H1 (cell line): ENCODE results near the gene VSX2. TPM values are rescaled to one million over a fixed set of nuclear protein-coding genes. Genes with fewer than 3 reads are reported as not detected.

Experiments used
- CTCF ChIA-PET: fragments of 300-600 bp; sonication (Branson Sonifier 250); formaldehyde crosslinking; loops from one replicate; lab custom pipeline; 2021; ENCODE audit not compliant: partially characterized antibody; lab: Charles Lee
- POLR2A ChIA-PET: fragments of 300-600 bp; sonication (Branson Sonifier 250); formaldehyde crosslinking; loops from one replicate; lab custom pipeline; 2021; ENCODE audit warnings: inconsistent platforms; ENCODE audit not compliant: partially characterized antibody; lab: Charles Lee
- DNase-seq, 2 experiments: peaks; one replicate each; pipeline versions ENCODE4 v3.0.0 to v3.0.0-alpha.2; 2010 to 2022; ENCODE audit warnings: low spot score in 2 of 2, low read depth in 1 of 2, mixed read lengths in 1 of 2
- FAIRE-seq: peaks from 2 replicates; lab custom pipeline; 2011; peaks lifted over from hg19 to GRCh38; lab: Jason Lieb, UNC
- H2AFZ ChIP-seq: 2 replicates; pipeline ENCODE4 v1.8.1; 2012; ENCODE audit warnings: low read length, inconsistent platforms
- H2AK5ac ChIP-seq: 2 replicates; pipeline ENCODE4 v1.6.1; 2013; ENCODE audit warnings: low read depth, low read length
- H2BK120ac ChIP-seq: replicated peaks from 2 replicates; pipeline ENCODE3; 2013; ENCODE audit warnings: low read depth, low read length, inconsistent platforms
- H2BK12ac ChIP-seq: 2 replicates; pipeline ENCODE4 v1.6.1; 2013; ENCODE audit warnings: low read depth, low read length
- H2BK15ac ChIP-seq: 2 replicates; pipeline ENCODE4 v1.6.1; 2013; ENCODE audit warnings: low read length
- H2BK20ac ChIP-seq: 2 replicates; pipeline ENCODE4 v1.6.1; 2013; ENCODE audit warnings: low read length
- H2BK5ac ChIP-seq: 2 replicates; pipeline ENCODE4 v1.6.1; 2013; ENCODE audit warnings: low read depth, low read length
- H3K14ac ChIP-seq: 2 replicates; pipeline ENCODE4 v1.6.1; 2013; ENCODE audit warnings: inconsistent platforms; ENCODE audit not compliant: insufficient read length
- H3K18ac ChIP-seq: 2 replicates; pipeline ENCODE4 v1.6.1; 2013; ENCODE audit warnings: low read length; ENCODE audit errors: extremely low read depth
- H3K23ac ChIP-seq: 2 replicates; pipeline ENCODE4 v1.6.1; 2013; ENCODE audit warnings: inconsistent platforms; ENCODE audit not compliant: insufficient read length
- H3K23me2 ChIP-seq: 2 replicates; pipeline ENCODE4 v1.6.1; 2013; ENCODE audit warnings: low read depth, low read length
- H3K27ac ChIP-seq: 2 replicates; pipeline ENCODE4 v1.6.1; 2011; ENCODE audit warnings: low read depth, low read length, inconsistent platforms
- H3K27me3 ChIP-seq, 4 experiments: replicated peaks in 1 of 4; 1 replicate in 1 of 4; 2 replicates in 3 of 4; pipeline versions ENCODE4 v1.6.1 to v1.8.1; 2011 to 2013; ENCODE audit warnings: low read length in 3 of 4, mild to moderate bottlenecking in 3 of 4, inconsistent platforms in 2 of 4, mixed read lengths in 2 of 4, moderate library complexity in 1 of 4; ENCODE audit not compliant: control insufficient read depth in 3 of 4, insufficient read depth in 3 of 4; ENCODE audit errors: extremely low read depth in 1 of 4
- H3K36me3 ChIP-seq, 4 experiments: 2 replicates each; pipeline versions ENCODE4 v1.6.1 to v1.8.1; 2011 to 2013; ENCODE audit warnings: mild to moderate bottlenecking in 4 of 4, low read length in 3 of 4, moderate library complexity in 2 of 4, control low read depth in 1 of 4, inconsistent platforms in 1 of 4; ENCODE audit not compliant: insufficient read depth in 4 of 4, control insufficient read depth in 2 of 4
- H3K4ac ChIP-seq: replicated peaks from 2 replicates; pipeline ENCODE3; 2013; ENCODE audit warnings: low read length, low read depth, mixed read lengths, inconsistent platforms; ENCODE audit not compliant: insufficient read length
- H3K4me1 ChIP-seq, 4 experiments: replicated peaks in 1 of 4; 1 replicate in 1 of 4; 2 replicates in 3 of 4; pipeline versions ENCODE4 v1.6.1 to v1.8.1; 2011 to 2013; ENCODE audit warnings: low read length in 3 of 4, inconsistent platforms in 2 of 4, mixed read lengths in 1 of 4; ENCODE audit not compliant: insufficient read depth in 4 of 4, control insufficient read depth in 3 of 4
- H3K4me2 ChIP-seq, 2 experiments: 2 replicates each; pipeline versions ENCODE4 v1.6.1 to v1.8.1; 2011 to 2013; ENCODE audit warnings: low read depth in 2 of 2, low read length in 2 of 2, control low read depth in 1 of 2, inconsistent platforms in 1 of 2, mild to moderate bottlenecking in 1 of 2; ENCODE audit not compliant: insufficient read depth in 1 of 2
- H3K4me3 ChIP-seq, 4 experiments: fragments of 200-600, 300-600 bp in 1 of 4; sonication (generic), shearing (Covaris generic), sonication (Bioruptor Twin) in 1 of 4; 2 replicates each; pipeline versions ENCODE4 v1.5.1 to v1.8.1; 2011 to 2016; ENCODE audit warnings: low read length in 4 of 4, low read depth in 3 of 4, control low read depth in 2 of 4, inconsistent platforms in 2 of 4, mild to moderate bottlenecking in 2 of 4, mixed read lengths in 1 of 4, moderate library complexity in 1 of 4; ENCODE audit not compliant: insufficient read depth in 2 of 4; ENCODE audit errors: extremely low read depth in 1 of 4
- H3K56ac ChIP-seq: replicated peaks from 2 replicates; pipeline ENCODE3; 2013; ENCODE audit warnings: low read depth, mild to moderate bottlenecking, mixed read lengths, low read length, inconsistent platforms; ENCODE audit not compliant: insufficient read length
- H3K79me1 ChIP-seq: 2 replicates; pipeline ENCODE4 v1.6.1; 2013; ENCODE audit warnings: low read depth, low read length, control low read depth
- H3K79me2 ChIP-seq, 2 experiments: 2 replicates each; pipeline versions ENCODE4 v1.6.1 to v1.8.1; 2012 to 2013; ENCODE audit warnings: low read length in 2 of 2, mild to moderate bottlenecking in 2 of 2, inconsistent platforms in 1 of 2; ENCODE audit not compliant: insufficient read depth in 2 of 2, control insufficient read depth in 1 of 2
- H3K9ac ChIP-seq, 4 experiments: replicated peaks in 1 of 4; 1 replicate in 1 of 4; 2 replicates in 3 of 4; pipeline versions ENCODE4 v1.6.1 to v1.8.1; 2011 to 2013; ENCODE audit warnings: low read depth in 3 of 4, low read length in 3 of 4, control low read depth in 2 of 4, mild to moderate bottlenecking in 2 of 4, moderate library complexity in 2 of 4, inconsistent platforms in 1 of 4; ENCODE audit errors: extremely low read depth in 1 of 4
- H3K9me3 ChIP-seq, 2 experiments: 2 replicates each; pipeline versions ENCODE4 v1.6.1 to v1.8.1; 2012 to 2013; ENCODE audit warnings: mild to moderate bottlenecking in 2 of 2, moderate library complexity in 2 of 2, control low read depth in 1 of 2, inconsistent platforms in 1 of 2, low read depth in 1 of 2, low read length in 1 of 2, mixed read lengths in 1 of 2; ENCODE audit not compliant: insufficient read depth in 2 of 2
- H4K20me1 ChIP-seq, 2 experiments: replicated peaks in 1 of 2; 2 replicates each; pipeline versions ENCODE3 to v1.8.1; 2011 to 2013; ENCODE audit warnings: inconsistent platforms in 2 of 2, low read length in 2 of 2, mild to moderate bottlenecking in 1 of 2; ENCODE audit not compliant: insufficient read depth in 2 of 2, control insufficient read depth in 1 of 2
- H4K5ac ChIP-seq: 2 replicates; pipeline ENCODE4 v1.6.1; 2013; ENCODE audit warnings: low read length, low read depth, mixed read lengths, inconsistent platforms; ENCODE audit not compliant: insufficient read length
- H4K8ac ChIP-seq: 2 replicates; pipeline ENCODE4 v1.8.0; 2013; ENCODE audit warnings: mild to moderate bottlenecking, moderate library complexity, low read length, inconsistent platforms; ENCODE audit not compliant: insufficient read depth; ENCODE audit errors: extremely low read depth
- H4K91ac ChIP-seq: replicated peaks from 2 replicates; pipeline ENCODE3; 2013; ENCODE audit warnings: low read length, mixed read lengths, inconsistent platforms; ENCODE audit not compliant: insufficient read length
- CBX8 ChIP-seq: fragments of 300-800, 300-1000 bp; sonication (generic); IDR thresholded peaks from 2 replicates; pipeline ENCODE4 v1.7.1; 2016; ENCODE audit warnings: low read depth, low read length, borderline replicate concordance
- CEBPB ChIP-seq: IDR thresholded peaks from 2 replicates; pipeline ENCODE4 v1.6.1; 2012; ENCODE audit warnings: low read depth, low read length
- EP300 ChIP-seq, 2 experiments: IDR thresholded peaks; 1 replicate in 1 of 2; 2 replicates in 1 of 2; pipeline ENCODE4 v1.6.1; 2011 to 2012; ENCODE audit warnings: low read depth in 2 of 2, low read length in 2 of 2, mild to moderate bottlenecking in 2 of 2, borderline replicate concordance in 1 of 2, inconsistent platforms in 1 of 2, moderate library complexity in 1 of 2
- KDM1A ChIP-seq: fragments of 200-600, 300-600 bp; sonication (generic); IDR thresholded peaks from 2 replicates; pipeline ENCODE4 v1.7.1; 2016; ENCODE audit warnings: mild to moderate bottlenecking, low read length, borderline replicate concordance
- RAD21 ChIP-seq, 2 experiments: IDR thresholded peaks in 1 of 2; conservative IDR thresholded peaks in 1 of 2; 2 replicates each; pipeline ENCODE4 v1.6.1; 2011; ENCODE audit warnings: low read depth in 2 of 2, low read length in 2 of 2, improper control_type of control experiment in 1 of 2, inconsistent platforms in 1 of 2, mild to moderate bottlenecking in 1 of 2, moderate library complexity in 1 of 2
- RNF2 ChIP-seq: fragments of 200-900, 300-1000 bp; sonication (generic); IDR thresholded peaks from 2 replicates; pipeline ENCODE4 v1.7.1; 2016; ENCODE audit warnings: borderline replicate concordance, low read depth, mild to moderate bottlenecking, antibody characterized with exemption, low read length; ENCODE audit not compliant: poor library complexity, severe bottlenecking; ENCODE audit errors: missing control alignments
- SIX5 ChIP-seq: IDR thresholded peaks from 2 replicates; pipeline ENCODE4 v1.6.1; 2011; ENCODE audit warnings: mild to moderate bottlenecking, low read depth, low read length
- SUZ12 ChIP-seq: fragments of 200-600 bp; sonication (generic); IDR thresholded peaks from 2 replicates; pipeline ENCODE4 v1.6.1; 2012; ENCODE audit warnings: mild to moderate bottlenecking, inconsistent platforms, low read length, moderate library complexity, mixed read lengths
- TAF1 ChIP-seq: IDR thresholded peaks from 2 replicates; pipeline ENCODE4 v1.6.1; 2011; ENCODE audit warnings: mild to moderate bottlenecking, low read depth, low read length
- TBP ChIP-seq: IDR thresholded peaks from 2 replicates; pipeline ENCODE4 v1.6.1; 2011; ENCODE audit warnings: low read depth, low read length, improper control_type of control experiment
- YY1 ChIP-seq: IDR thresholded peaks from 2 replicates; pipeline ENCODE4 v1.6.1; 2011; ENCODE audit warnings: low read depth, mild to moderate bottlenecking, low read length
- ZNF274 ChIP-seq: IDR thresholded peaks from 2 replicates; pipeline ENCODE4 v1.7.0; 2012; ENCODE audit warnings: low read length, borderline replicate concordance; ENCODE audit errors: extremely low read depth
- WGBS, 2 experiments: shearing (Covaris generic) in 1 of 2; methylation state at CpG; one replicate each; pipeline versions ENCODE4 v1.1.6 to v1.1.7; 2013 to 2015; ENCODE audit warnings: low lambda C conversion rate in 2 of 2, mixed read lengths in 2 of 2, inconsistent platforms in 1 of 2, low coverage in 1 of 2, missing lambda C conversion rate in 1 of 2; ENCODE audit not compliant: insufficient replicate concordance in 2 of 2, insufficient coverage in 1 of 2, insufficient read length in 1 of 2; ENCODE audit errors: extremely low coverage in 1 of 2, missing lambda C conversion rate in 1 of 2; 5-methylcytosine and 5-hydroxymethylcytosine counted together
- polyA plus RNA-seq, 7 experiments: library from polyadenylated mRNA; depleted of rRNA in 3 of 7; stranded (reverse) in 5 of 7; unstranded in 2 of 7; fragments of >200 nt in 5 of 7; fragments of 200-250 nt in 2 of 7; gene quantifications; 1 replicate in 5 of 7; 2 replicates in 1 of 7; 4 replicates in 1 of 7; pipeline versions ENCODE4 v1.2.1 to v1.2.3, GENCODE V29; 2011 to 2013; ENCODE audit warnings: missing spikeins in 2 of 7, mixed read lengths in 2 of 7
- total RNA-seq: library from RNA; stranded (reverse); fragmentation: NEBNext Ultra II Directional; extraction: Animal tissue kit (Norgen Biotek cat#: 25700); gene quantifications from 2 replicates; pipeline ENCODE4 v1.2.1, GENCODE V29; 2021

VSX2 gene
- total and polyA plus RNA-seq, 2 of the 8 experiments (the other 6 are each of a cell fraction or from before 2014, with no cell fraction given) = 0.08 to 0.22 TPM

GRCh38 chr14:74259513-74259912 lies 20.3 kb downstream of the VSX2 start:
- Histone ChIP-seq H2AK5ac (no peak overlapping the region), H4K91ac (no peak overlapping the region), H2AFZ (no peak overlapping the region), H3K4me1 (no peaks in the 10 kb centered on the region; a peak in 1 of 7 replicates), H2BK12ac (no peak overlapping the region), H3K79me1 (no peaks in the 10 kb centered on the region), H2BK5ac (no peak overlapping the region), H3K79me2 (no peaks in the 10 kb centered on the region), H4K20me1 (no peaks in the 10 kb centered on the region), H3K56ac (no peak overlapping the region), H3K23me2 (peaks cover 8% of the 10 kb centered on the region; the same call in 1 of the 2 replicates), H2BK15ac (no peak overlapping the region), H3K4me3 (no peak overlapping the region), H3K18ac (no peak overlapping the region), H2BK20ac (no peak overlapping the region), H2BK120ac (no peak overlapping the region), H3K9ac (no peak overlapping the region), H3K23ac (no peak overlapping the region), H3K9me3 (no peaks in the 10 kb centered on the region), H3K4ac (no peak overlapping the region), H3K27ac (no peak overlapping the region), H3K27me3 (peaks cover 3 to 18% (median 17%) of the 10 kb centered on the region in 4 experiments), H4K5ac (no peak overlapping the region), H3K4me2 (no peak overlapping the region; a peak in 1 of 4 replicates), H3K36me3 (no peaks in the 10 kb centered on the region), H4K8ac (no peak overlapping the region), H3K14ac (no peak overlapping the region)
- ChIA-PET POLR2A (no interaction called here), CTCF (interaction anchor here (1.3 to 9.9 kb wide), 6 partner anchors 17 to 51 kb away, joined by 3 to 122 read pairs (median 30); partner anchors contain the start of gene VSX2)
- TF ChIP-seq CEBPB = no peak
- TF ChIP-seq CBX8 = no peak
- TF ChIP-seq SUZ12 = no peak
- no peak for TF ChIP-seq TAF1
- no peak for TF ChIP-seq KDM1A
- no peak for TF ChIP-seq YY1
- TF ChIP-seq SIX5 = no peak
- TF ChIP-seq TBP = no peak
- TF ChIP-seq RAD21 (IDR thresholded peaks at IDR 0.05 in 1 of 2, conservative IDR thresholded peaks at IDR 0.05 in 1 of 2; ENCODE audit: low read depth in 2 of 2, low read length in 2 of 2) = no peak
- TF ChIP-seq EP300 (IDR thresholded peaks at IDR 0.05; ENCODE audit: borderline replicate concordance in 1 of 2, low read depth in 2 of 2, low read length in 2 of 2) = no peak
- no peak for TF ChIP-seq RNF2
- TF ChIP-seq ZNF274 = no peak
- 87% methylated on average over 12 of the region's 12 CpGs; no CpG with 5 or more reads in 1 of the 2 experiments for WGBS, 2 experiments
- FAIRE-seq (no peak), DNase-seq (no peak)
